Measurements from ENCODE around the gene OAS3.

GRCh38 chr12:112933129-112933505 lies 5.2 kb upstream of the OAS3 start:
- TF ChIP-seq MAX (IDR thresholded peaks at IDR 0.05) (no peak), CTCF (IDR thresholded peaks at IDR 0.05 in 2 of 3, conservative IDR thresholded peaks at IDR 0.05 in 1 of 3; ENCODE audit: borderline replicate concordance in 1 of 3, insufficient read depth in 1 of 3, low read depth in 2 of 3, low read length in 2 of 3) (no peak), POLR2A (IDR thresholded peaks at IDR 0.05; ENCODE audit: borderline replicate concordance, extremely low read depth, insufficient read depth, insufficient read length) (no peak), SP1 (IDR thresholded peaks at IDR 0.05; ENCODE audit: low read depth) (no peak), ELF1 (IDR thresholded peaks at IDR 0.05; ENCODE audit: borderline replicate concordance, low read depth) (no peak), CBX3 (IDR thresholded peaks at IDR 0.05; ENCODE audit: low read depth) (no peak)
